ENCODE results near the gene DRD4. TPM values are rescaled to one million over a fixed set of nuclear protein-coding genes. Genes with fewer than 3 reads are reported as not detected.
A peak's percentile ranks its signal among the peaks of the same experiment; 100 is the strongest.

Gene DRD4
- polyA plus RNA-seq, 6 donors from 2014 or later = not detected

DNA sequence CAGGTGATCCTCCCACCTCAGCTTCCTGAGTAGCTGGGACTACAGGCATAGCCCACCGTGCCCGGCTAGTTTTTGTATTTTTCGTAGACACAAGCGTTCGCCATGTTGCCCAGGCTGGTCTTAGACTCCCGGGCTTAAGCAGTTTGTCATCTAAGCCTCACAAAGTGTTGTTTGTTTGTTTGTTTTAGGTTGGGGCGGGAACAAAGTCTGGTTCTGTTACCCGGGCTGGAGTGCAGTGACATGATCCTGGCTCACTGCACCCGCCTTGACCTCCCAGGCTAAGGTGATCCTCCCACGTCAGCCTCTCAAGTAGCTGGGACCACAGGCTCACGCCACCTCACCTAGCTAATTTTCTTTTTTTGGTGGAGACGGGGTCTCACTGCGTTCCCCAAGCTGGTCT, 33.9 kb upstream of the DRD4 start:
- H3K36me3 Mint-ChIP-seq = peaks cover 0 to 9% of the 10 kb centered on the region in 2 donors
- H3K4me1 Mint-ChIP-seq = no peaks in the 10 kb centered on the region
- H3K27ac Mint-ChIP-seq = peak overlapping the region in 1 of 6 donors; percentile 36
- no peak for DNase-seq
- H3K27me3 Mint-ChIP-seq = no peaks in the 10 kb centered on the region
- no peaks in the 10 kb centered on the region for H3K9me3 Mint-ChIP-seq
- no peak overlapping the region for H3K4me3 Mint-ChIP-seq
- ATAC-seq (ENCODE audit: low read depth in 2 of 2) = no peak

DNA sequence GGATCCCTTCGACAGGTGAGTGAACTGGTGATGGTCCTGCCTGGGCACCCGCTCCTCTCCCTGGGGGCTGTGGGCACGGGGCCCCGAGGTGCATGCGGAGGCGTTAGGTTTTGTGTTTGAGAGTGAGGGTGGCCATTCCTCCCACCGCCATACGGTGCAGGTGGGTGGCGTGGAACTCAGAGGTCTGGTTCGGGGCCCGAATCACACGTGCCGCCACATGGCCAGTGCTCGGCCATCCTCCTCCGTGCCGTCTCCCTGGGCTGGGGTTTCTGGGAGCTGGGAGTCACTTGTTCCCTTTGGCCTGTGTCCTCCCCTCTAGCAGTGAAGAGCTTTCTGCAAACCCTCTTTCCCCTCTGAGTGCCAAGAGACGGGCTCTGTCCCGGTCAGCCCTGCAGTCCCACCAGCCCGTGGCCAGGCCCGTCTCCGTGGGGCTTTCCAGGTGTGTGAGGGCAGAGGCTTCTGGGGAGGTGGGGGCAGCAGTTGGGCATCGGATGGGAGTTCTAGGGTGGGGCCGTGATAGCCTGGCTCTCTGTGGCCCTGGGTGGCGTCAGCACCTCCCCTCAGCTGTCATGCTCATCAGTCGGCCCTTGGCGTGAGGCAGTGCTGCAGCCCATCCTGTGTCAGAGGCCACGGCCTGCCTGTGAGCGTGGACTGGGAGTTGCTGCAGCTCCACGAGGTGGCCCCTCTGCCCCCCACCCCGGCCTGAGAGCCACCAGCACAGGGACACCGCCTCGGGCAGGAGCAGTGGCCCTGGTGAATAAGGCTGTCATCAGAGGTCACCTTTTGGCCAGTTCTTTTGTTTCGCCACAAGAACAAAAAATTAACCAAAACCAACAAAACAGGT, 31.6 kb upstream of the DRD4 start:
- ATAC-seq (ENCODE audit: low read depth in 2 of 2) = no peak
- no peak for DNase-seq
- Mint-ChIP-seq H3K27me3 (no peaks in the 10 kb centered on the region), H3K9me3 (no peaks in the 10 kb centered on the region), H3K4me3 (no peak overlapping the region), H3K36me3 (peaks cover 0 to 9% of the 10 kb centered on the region in 2 donors), H3K4me1 (no peaks in the 10 kb centered on the region), H3K27ac (peak overlapping the region in 1 of 6 donors; percentile 36)

DNA sequence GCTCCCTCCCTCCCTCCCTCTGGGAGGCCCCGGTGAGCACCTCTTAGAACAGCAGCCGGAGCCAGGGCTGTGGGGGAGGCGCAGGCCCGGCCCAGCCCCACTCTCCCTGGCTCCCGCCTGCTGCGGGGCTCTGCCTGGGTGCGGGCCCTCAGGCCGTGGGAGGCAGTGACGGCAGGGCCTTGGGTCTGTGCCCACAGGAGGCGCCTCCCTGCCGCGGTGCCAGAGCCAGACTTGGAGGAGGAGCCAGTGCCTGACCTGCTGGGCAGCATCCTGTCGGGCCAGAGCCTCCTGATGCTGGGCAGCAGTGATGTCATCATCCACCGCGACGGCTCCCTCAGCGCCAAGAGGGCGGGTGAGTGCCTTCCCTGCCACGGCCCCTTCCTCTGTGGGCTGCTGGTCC, 30.8 kb upstream of the DRD4 start:
- H3K9me3 Mint-ChIP-seq = no peaks in the 10 kb centered on the region
- no peak overlapping the region for H3K27ac Mint-ChIP-seq
- H3K4me1 Mint-ChIP-seq = no peaks in the 10 kb centered on the region
- peaks cover 0 to 7% of the 10 kb centered on the region in 2 donors for H3K36me3 Mint-ChIP-seq
- H3K4me3 Mint-ChIP-seq = no peak overlapping the region
- no peaks in the 10 kb centered on the region for H3K27me3 Mint-ChIP-seq
- no peak for ATAC-seq (ENCODE audit: low read depth in 2 of 2)
- no peak for DNase-seq

DNA sequence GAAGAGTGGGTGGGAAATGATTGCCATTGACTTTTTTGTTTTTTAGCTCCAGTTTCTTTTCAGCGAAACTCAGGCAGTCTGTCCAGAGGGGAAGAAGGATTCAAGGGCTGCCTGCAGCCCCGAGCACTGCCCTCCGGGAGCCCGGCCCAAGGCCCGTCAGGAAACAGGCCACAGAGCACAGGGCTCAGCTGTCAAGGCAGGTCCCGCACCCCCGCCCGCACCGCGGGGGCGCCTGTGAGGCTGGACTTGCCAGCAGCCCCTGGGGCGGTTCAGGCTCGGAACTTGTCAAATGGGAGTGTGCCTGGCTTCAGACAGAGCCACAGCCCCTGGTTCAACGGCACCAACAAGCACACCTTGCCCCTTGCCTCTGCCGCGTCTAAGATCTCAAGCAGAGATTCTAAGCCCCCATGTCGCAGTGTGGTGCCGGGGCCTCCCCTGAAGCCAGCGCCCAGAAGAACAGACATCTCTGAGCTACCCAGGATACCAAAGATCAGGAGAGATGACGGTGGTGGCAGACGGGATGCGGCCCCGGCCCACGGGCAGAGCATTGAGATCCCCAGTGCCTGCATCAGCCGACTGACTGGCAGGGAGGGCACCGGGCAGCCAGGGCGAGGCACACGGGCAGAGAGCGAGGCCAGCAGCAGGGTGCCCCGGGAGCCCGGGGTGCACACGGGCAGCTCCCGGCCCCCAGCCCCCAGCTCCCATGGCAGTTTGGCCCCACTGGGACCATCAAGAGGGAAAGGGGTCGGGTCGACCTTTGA, 29.9 kb upstream of the DRD4 start:
- H3K36me3 Mint-ChIP-seq = no peaks in the 10 kb centered on the region

DNA sequence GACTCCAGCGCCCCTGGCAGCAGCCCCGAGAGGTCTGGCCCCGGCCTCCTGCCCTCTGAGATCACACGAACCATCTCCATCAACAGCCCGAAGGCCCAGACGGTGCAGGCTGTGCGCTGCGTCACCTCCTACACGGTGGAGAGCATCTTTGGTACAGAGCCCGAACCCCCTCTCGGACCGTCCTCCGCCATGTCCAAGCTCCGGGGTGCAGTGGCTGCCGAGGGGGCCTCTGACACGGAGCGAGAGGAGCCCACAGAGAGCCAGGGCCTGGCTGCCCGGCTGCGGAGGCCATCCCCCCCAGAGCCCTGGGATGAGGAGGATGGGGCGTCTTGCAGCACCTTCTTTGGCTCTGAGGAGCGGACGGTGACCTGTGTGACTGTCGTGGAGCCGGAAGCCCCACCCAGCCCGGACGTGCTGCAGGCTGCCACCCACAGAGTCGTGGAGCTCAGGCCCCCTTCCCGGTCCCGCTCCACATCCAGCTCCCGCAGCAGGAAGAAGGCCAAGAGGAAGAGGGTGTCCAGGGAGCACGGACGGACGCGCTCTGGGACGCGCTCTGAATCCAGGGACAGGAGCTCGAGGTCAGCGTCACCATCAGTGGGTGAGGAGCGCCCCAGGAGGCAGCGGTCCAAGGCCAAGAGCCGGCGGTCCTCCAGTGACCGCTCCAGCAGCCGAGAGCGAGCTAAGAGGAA, 29.0 kb upstream of the DRD4 start:
- H3K4me3 Mint-ChIP-seq = no peak overlapping the region
- peak overlapping the region in 1 of 6 donors; percentile 66 for H3K27ac Mint-ChIP-seq
- H3K27me3 Mint-ChIP-seq = no peaks in the 10 kb centered on the region
- no peaks in the 10 kb centered on the region for H3K9me3 Mint-ChIP-seq
- no peak for DNase-seq
- no peak for ATAC-seq (ENCODE audit: low read depth in 2 of 2)
- H3K4me1 Mint-ChIP-seq = peaks cover 0 to 4% (median 0%) of the 10 kb centered on the region in 3 donors
- no peaks in the 10 kb centered on the region for H3K36me3 Mint-ChIP-seq

More for the DNA sequence above, 29.9 kb upstream of the DRD4 start:
- no peaks in the 10 kb centered on the region for H3K9me3 Mint-ChIP-seq
- ATAC-seq (ENCODE audit: low read depth in 2 of 2) (no peak), DNase-seq (no peak)
- H3K27me3 Mint-ChIP-seq = no peaks in the 10 kb centered on the region
- peaks cover 0 to 2% (median 0%) of the 10 kb centered on the region in 3 donors for H3K4me1 Mint-ChIP-seq
- H3K27ac Mint-ChIP-seq = peak overlapping the region in 1 of 6 donors; percentile 59
- no peak overlapping the region for H3K4me3 Mint-ChIP-seq

DNA sequence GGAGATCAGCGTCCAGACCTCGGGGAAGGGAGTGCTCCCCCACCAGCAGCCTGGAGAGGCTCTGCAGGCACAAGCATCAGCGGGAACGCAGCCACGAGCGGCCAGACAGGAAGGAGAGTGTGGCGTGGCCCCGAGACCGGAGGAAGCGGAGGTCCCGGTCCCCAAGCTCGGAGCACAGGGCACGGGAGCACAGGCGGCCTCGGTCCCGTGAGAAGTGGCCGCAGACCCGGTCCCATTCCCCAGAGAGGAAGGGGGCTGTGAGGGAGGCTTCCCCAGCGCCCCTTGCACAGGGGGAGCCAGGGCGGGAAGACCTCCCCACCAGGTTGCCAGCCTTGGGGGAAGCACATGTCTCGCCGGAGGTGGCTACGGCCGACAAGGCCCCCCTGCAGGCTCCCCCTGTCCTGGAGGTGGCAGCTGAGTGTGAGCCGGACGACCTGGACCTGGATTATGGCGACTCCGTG, 28.2 kb upstream of the DRD4 start:
- H3K4me1 Mint-ChIP-seq = peaks cover 0 to 4% (median 0%) of the 10 kb centered on the region in 3 donors
- no peak for ATAC-seq (ENCODE audit: low read depth in 2 of 2)
- no peaks in the 10 kb centered on the region for H3K36me3 Mint-ChIP-seq
- H3K4me3 Mint-ChIP-seq = no peak overlapping the region
- DNase-seq = no peak
- H3K27me3 Mint-ChIP-seq = no peaks in the 10 kb centered on the region
- no peaks in the 10 kb centered on the region for H3K9me3 Mint-ChIP-seq
- H3K27ac Mint-ChIP-seq = peak overlapping the region in 1 of 6 donors; percentile 44

DNA sequence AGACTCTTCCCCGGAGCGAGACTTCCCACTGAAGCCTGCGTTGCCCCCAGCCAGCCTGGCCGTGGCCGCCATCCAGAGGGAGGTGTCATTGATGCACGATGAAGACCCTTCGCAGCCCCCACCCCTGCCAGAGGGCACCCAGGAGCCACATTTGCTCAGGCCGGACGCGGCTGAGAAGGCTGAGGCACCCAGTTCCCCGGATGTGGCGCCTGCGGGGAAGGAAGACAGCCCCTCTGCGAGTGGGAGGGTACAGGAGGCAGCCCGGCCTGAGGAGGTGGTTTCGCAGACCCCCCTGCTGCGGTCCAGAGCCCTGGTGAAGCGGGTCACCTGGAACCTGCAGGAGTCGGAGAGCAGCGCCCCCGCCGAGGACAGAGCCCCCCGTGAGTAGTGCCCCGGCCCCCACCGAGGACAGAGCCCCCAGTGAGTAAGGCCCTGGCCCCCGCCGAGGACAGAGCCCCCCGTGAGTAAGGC, 27.7 kb upstream of the DRD4 start:
- no peaks in the 10 kb centered on the region for H3K9me3 Mint-ChIP-seq
- no peaks in the 10 kb centered on the region for H3K36me3 Mint-ChIP-seq
- ATAC-seq (ENCODE audit: low read depth in 2 of 2) = no peak

DNA sequence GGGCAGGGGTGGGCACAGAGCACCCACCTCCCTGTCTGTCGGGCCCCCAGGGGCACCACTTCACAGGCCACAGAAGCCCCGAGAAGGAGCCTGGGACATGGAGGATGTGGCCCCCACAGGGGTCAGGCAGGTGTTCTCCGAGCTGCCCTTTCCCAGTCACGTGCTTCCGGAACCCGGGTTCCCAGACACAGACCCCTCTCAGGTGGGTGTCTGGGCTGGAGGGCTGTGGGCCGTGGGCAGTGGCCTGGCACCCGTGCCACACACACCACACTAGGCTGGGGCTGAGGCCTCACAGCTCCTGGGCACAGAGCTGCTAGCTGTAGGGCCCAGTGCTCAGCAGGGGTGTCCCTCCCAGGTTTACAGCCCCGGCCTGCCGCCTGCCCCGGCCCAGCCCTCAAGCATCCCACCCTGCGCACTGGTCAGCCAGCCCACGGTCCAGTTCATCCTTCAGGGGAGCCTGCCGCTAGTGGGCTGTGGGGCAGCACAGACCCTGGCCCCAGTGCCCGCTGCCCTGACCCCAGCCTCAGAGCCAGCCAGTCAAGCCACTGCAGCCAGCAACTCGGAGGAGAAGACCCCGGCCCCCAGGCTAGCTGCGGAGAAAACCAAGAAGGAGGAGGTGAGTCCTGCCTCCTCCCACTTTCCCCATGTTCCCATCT, 26.8 kb upstream of the DRD4 start:
- Mint-ChIP-seq H3K4me1 (peaks cover 0 to 12% (median 0%) of the 10 kb centered on the region in 3 donors), H3K4me3 (peak overlapping the region in 1 of 8 donors; percentile 58), H3K36me3 (no peaks in the 10 kb centered on the region), H3K27me3 (no peaks in the 10 kb centered on the region), H3K9me3 (no peaks in the 10 kb centered on the region), H3K27ac (peak overlapping the region in 2 of 6 donors; percentile 11 to 34)
- DNase-seq = no peak
- ATAC-seq (ENCODE audit: low read depth in 2 of 2) = no peak

More for the DNA sequence above, 27.7 kb upstream of the DRD4 start:
- no peak for DNase-seq
- Mint-ChIP-seq H3K27ac (peak overlapping the region in 1 of 6 donors; percentile 34), H3K4me3 (no peak overlapping the region), H3K27me3 (no peaks in the 10 kb centered on the region), H3K4me1 (peaks cover 0 to 7% (median 0%) of the 10 kb centered on the region in 3 donors)

DNA sequence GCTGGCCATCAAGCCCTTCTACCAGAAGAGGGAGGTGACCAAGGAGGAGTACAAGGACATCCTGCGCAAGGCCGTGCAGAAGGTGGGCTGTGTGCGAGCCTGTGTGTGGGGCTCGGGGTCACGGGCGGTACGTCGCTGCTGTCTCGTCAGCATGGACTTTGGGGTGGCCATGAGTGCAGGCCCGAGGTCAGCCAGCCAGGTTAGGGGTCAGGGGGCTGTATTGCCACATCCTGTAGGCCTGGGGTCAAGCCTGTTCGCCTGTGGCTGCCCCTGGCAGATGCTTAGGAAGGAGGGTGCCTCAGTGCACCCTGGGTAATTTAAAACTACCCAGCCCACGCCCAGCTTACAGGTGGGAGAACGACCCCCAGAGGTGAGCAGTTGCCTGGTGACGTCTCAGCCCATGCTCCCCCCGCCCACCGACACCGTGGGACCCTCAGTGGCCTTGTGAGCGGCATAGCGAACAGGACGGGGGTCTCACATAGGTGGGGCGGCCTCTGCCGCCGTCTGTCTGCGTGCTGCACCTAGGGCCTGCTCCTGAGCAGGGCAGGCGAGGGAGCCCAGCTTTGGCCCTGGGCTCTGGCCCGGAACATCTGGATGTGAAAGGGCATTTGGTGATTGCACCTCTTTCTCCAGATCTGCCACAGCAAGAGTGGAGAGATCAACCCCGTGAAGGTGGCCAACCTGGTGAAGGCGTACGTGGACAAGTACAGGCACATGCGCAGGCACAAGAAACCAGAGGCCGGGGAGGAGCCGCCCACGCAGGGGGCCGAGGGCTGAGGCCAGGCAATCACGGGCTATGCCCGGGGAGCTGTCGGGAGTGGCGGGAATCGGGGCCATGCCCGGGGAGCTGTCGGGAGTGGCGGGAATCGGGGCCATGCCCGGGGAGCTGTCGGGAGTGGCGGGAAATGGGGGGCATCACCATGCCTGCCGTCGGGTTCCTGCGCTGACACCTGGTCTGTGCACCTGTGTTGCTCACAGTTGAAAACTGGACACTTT, 25.8 kb upstream of the DRD4 start:
- no peaks in the 10 kb centered on the region for H3K9me3 Mint-ChIP-seq
- H3K27me3 Mint-ChIP-seq = no peaks in the 10 kb centered on the region
- peaks cover 5 to 22% (median 6%) of the 10 kb centered on the region in 3 donors for H3K4me1 Mint-ChIP-seq
- ATAC-seq (ENCODE audit: low read depth in 2 of 2) = no peak
- DNase-seq = no peak
- no peaks in the 10 kb centered on the region for H3K36me3 Mint-ChIP-seq
- H3K27ac Mint-ChIP-seq = peak overlapping the region in 3 of 6 donors; percentile 53 to 95 (median 72)
- H3K4me3 Mint-ChIP-seq = peak overlapping the region in 2 of 8 donors; percentile 25 to 58

DNA sequence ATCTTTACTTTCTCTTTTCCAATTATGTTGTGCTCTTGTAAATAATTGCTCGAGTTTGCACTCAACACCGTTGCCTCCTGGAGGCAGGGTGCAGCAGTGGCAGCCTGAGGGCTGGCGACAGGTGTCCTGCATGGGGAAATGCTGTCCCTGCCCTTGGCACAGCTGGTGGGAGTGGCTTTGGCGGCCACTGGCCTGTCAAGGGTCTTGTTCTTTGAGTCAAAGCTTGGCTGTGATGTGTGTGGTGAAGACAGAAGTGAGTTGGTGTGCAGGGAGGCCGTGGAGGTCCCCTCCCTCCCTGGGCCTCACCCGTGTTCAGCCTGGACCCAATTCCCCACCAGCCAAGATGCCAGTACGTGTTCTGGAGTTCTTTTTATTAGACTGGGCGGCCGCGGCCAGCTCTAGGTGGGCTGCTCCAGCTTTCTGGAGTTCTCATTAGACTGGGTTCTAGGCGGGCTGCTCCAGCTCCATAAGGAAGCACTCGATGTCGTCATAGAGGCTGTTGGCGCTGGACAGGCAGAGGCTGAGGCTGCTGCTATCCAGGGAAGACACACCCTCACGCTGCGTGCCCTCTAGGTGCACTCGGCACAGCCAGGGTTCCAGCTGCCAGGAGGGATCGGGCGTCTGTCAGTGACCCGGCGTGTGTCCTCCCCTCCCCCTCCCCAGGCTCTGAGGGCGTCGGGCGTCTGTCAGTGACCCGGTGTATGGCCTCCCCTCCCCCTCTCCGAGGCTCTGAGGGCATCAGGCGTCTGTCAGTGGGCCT, 24.7 kb upstream of the DRD4 start:
- Mint-ChIP-seq H3K9me3 (no peaks in the 10 kb centered on the region), H3K4me1 (peaks cover 11 to 27% (median 13%) of the 10 kb centered on the region in 3 donors), H3K27me3 (no peaks in the 10 kb centered on the region), H3K4me3 (peak overlapping the region in 4 of 8 donors; percentile 25 to 84 (median 52)), H3K36me3 (no peaks in the 10 kb centered on the region), H3K27ac (peak overlapping the region in 4 of 6 donors; percentile 53 to 90 (median 72))
- ATAC-seq (ENCODE audit: low read depth in 2 of 2) (no peak), DNase-seq (no peak)

DNA sequence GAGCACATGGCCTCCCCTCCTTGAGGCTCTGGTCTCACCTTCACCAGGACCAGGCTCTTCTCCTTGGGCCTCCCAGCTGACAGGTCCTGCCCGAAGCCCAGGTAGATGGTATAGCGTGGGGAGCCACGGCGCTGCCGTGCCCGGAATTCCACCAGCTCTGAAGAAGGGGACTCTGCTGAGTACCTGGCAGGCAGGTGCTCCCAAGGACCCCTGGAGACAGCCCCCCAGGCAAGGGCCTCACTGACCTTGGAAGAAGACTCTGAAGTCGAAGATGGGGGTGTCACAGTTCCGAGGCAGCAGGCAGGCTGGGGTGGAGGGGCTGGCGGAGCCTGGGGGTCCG, 24.1 kb upstream of the DRD4 start:
- peak overlapping the region in 2 of 8 donors; percentile 47 to 84 for H3K4me3 Mint-ChIP-seq

More for the DNA sequence above, 24.1 kb upstream of the DRD4 start:
- H3K27me3 Mint-ChIP-seq = no peaks in the 10 kb centered on the region
- DNase-seq = no peak
- H3K36me3 Mint-ChIP-seq = no peaks in the 10 kb centered on the region
- H3K9me3 Mint-ChIP-seq = no peaks in the 10 kb centered on the region
- H3K27ac Mint-ChIP-seq = peak overlapping the region in 2 of 6 donors; percentile 36 to 92
- ATAC-seq (ENCODE audit: low read depth in 2 of 2) = no peak
- H3K4me1 Mint-ChIP-seq = peaks cover 11 to 27% (median 13%) of the 10 kb centered on the region in 3 donors

Measured in naive B cell (primary cell).